Body of pancreas (tissue), 4 donors: ENCODE measurements around the gene SPCS2.

Source experiments
- CTCF ChIP-seq, 7 experiments: fragments of 450-650 bp in 4 of 7; fragments of 200-600 bp in 3 of 7; sonication (generic) in 3 of 7; IDR thresholded peaks; one replicate each; pipeline ENCODE4 v1.5.1; 2016 to 2019; ENCODE audit warnings: antibody characterized with exemption in 7 of 7
- POLR2A ChIP-seq, 3 donors: fragments of 450-650 bp; IDR thresholded peaks; one replicate each; pipeline ENCODE4 v1.6.1; 2016; ENCODE audit warnings: antibody characterized with exemption in 3 of 3, mild to moderate bottlenecking in 2 of 3

- no peak for TF ChIP-seq CTCF (IDR thresholded peaks at IDR 0.05)
- no peak for TF ChIP-seq POLR2A (IDR thresholded peaks at IDR 0.05)
Measured at GRCh38 chr11:74950374-74950969, 1.4 kb downstream of the SPCS2 start.
